Activated naive CD4-positive, alpha-beta T cell treated with anti-CD3 and anti-CD28 coated beads, Interleukin-2, amount 50 U/mL, for 16 hours (primary cell): ENCODE data around the gene NAIF1.
"Not testable (repeated sequence)": the region's sequence is repeated elsewhere in the genome, so short reads cannot be mapped to it uniquely, and the experiment has no call there.

ENCODE experiments used
- DNase-seq: peaks from one replicate; pipeline ENCODE4 v3.0.0-alpha.2; 2020

NAIF1 gene

GRCh38 chr9:128025736-128026135, 41.4 kb downstream of the NAIF1 start:
- no peak for DNase-seq

GRCh38 chr9:128024761-128025308, 42.3 kb downstream of the NAIF1 start:
- DNase-seq = no peak

GRCh38 chr9:128023671-128024070, 43.4 kb downstream of the NAIF1 start:
- not testable (repeated sequence) for DNase-seq

- no peak for DNase-seq
Observed at GRCh38 chr9:128022886-128023285, 44.2 kb downstream of the NAIF1 start.

- no peak for DNase-seq
Observed at GRCh38 chr9:128021098-128021497, 46.0 kb downstream of the NAIF1 start.

GRCh38 chr9:128020692-128021091, 46.4 kb downstream of the NAIF1 start:
- DNase-seq = no peak

GRCh38 chr9:128015696-128016095, 51.4 kb downstream of the NAIF1 start:
- DNase-seq = no peak
